K562 (cell line): ENCODE results near the gene SLC25A2. TPM values are rescaled to one million over a fixed set of nuclear protein-coding genes. Genes with fewer than 3 reads are reported as not detected.

Experiments
- E2F8 ChIP-seq: fragments of 450-650 bp; IDR thresholded peaks from 2 replicates; pipeline ENCODE4 v1.7.1; 2018; ENCODE audit warnings: mild to moderate bottlenecking, low read depth; ENCODE audit not compliant: partially characterized antibody
- ESRRB ChIP-seq: fragments of 250-450 bp; sonication (Bioruptor Pico); IDR thresholded peaks from 2 replicates; pipeline ENCODE4 v1.5.0; 2020; ENCODE audit warnings: mild to moderate bottlenecking, moderate library complexity, borderline replicate concordance
- ETS2 ChIP-seq: IDR thresholded peaks from 2 replicates; pipeline ENCODE4 v1.6.1; 2016; ENCODE audit warnings: borderline replicate concordance, missing genetic modification characterization, mild to moderate bottlenecking, moderate library complexity, missing compliant biosample characterization; ENCODE audit not compliant: poor library complexity, severe bottlenecking
- GABPB2 ChIP-seq: fragments of 250-450 bp; sonication (Bioruptor Pico); conservative IDR thresholded peaks from 2 replicates; pipeline ENCODE4 v1.5.1; 2021; ENCODE audit warnings: mild to moderate bottlenecking
- HCFC1 ChIP-seq: IDR thresholded peaks from 2 replicates; pipeline ENCODE4 v1.6.1; 2012; ENCODE audit warnings: low read depth, low read length, improper control_type of control experiment
- HDAC6 ChIP-seq: IDR thresholded peaks from 2 replicates; pipeline ENCODE4 v1.6.1; 2012; ENCODE audit warnings: low read depth, mild to moderate bottlenecking, control low read depth, inconsistent platforms, low read length, moderate library complexity
- HEY1 ChIP-seq: fragments of 250-450 bp; sonication (Bioruptor Pico); IDR thresholded peaks from 2 replicates; pipeline ENCODE4 v1.5.0; 2020; ENCODE audit warnings: mild to moderate bottlenecking, moderate library complexity, borderline replicate concordance
- HMG20B ChIP-seq: fragments of 250-450 bp; sonication (Bioruptor Pico); IDR thresholded peaks from 2 replicates; pipeline ENCODE4 v1.5.0; 2021; ENCODE audit warnings: mild to moderate bottlenecking
- HMGXB4 ChIP-seq: sonication (generic); formaldehyde crosslinking; IDR thresholded peaks from 2 replicates; pipeline ENCODE4 v1.8.1; 2023; ENCODE audit warnings: mild to moderate bottlenecking, missing genetic modification reagents
- NRF1 ChIP-seq, 2 experiments: fragments of 450-650 bp; IDR thresholded peaks in 1 of 2; conservative IDR thresholded peaks in 1 of 2; 2 replicates each; pipeline ENCODE4 v1.6.1; 2014; ENCODE audit warnings: mild to moderate bottlenecking in 2 of 2
- SIRT6 ChIP-seq: IDR thresholded peaks from one replicate; pipeline ENCODE4 v1.6.1; 2012; ENCODE audit warnings: low read depth, mild to moderate bottlenecking, control low read depth, inconsistent platforms, low read length, moderate library complexity
- SMAD4 ChIP-seq: fragments of 250-450 bp; sonication (Bioruptor Pico); conservative IDR thresholded peaks from 2 replicates; pipeline ENCODE4 v1.8.0; 2021; ENCODE audit warnings: inconsistent platforms, mild to moderate bottlenecking, moderate library complexity
- STAT5A ChIP-seq: IDR thresholded peaks from 2 replicates; pipeline ENCODE4 v1.6.1; 2012; ENCODE audit warnings: low read length, inconsistent platforms, borderline replicate concordance
- ZNF277 ChIP-seq: fragments of 250-450 bp; sonication (Bioruptor Pico); IDR thresholded peaks from 2 replicates; pipeline ENCODE4 v1.8.0; 2022; ENCODE audit warnings: inconsistent platforms, mild to moderate bottlenecking, moderate library complexity, borderline replicate concordance
- ZNF398 ChIP-seq: fragments of 250-450 bp; sonication (Bioruptor Pico); IDR thresholded peaks from 2 replicates; pipeline ENCODE4 v1.8.0; 2021; ENCODE audit warnings: moderate library complexity, mild to moderate bottlenecking, inconsistent platforms
- polyA plus RNA-seq, 8 experiments: library from polyadenylated mRNA; depleted of rRNA in 4 of 8; stranded (reverse) in 5 of 8; unstranded in 3 of 8; fragments of >200 nt; fragmentation: Nextera tagmentation in 2 of 8; fragmentation: Illumina TruSeq in 1 of 8; extraction: Ambion mirVana in 2 of 8; extraction: Trizol in 1 of 8; gene quantifications; 2 replicates each; pipeline versions ENCODE4 v1.2.1 to v1.2.3, GENCODE V29; 2011 to 2014; ENCODE audit warnings: inconsistent platforms in 1 of 8, missing spikeins in 1 of 8
- total RNA-seq, 7 experiments: library from RNA; depleted of rRNA in 6 of 7; stranded (reverse); fragments of >200 nt in 6 of 7; fragmentation: Illumina TruSeq in 2 of 7; extraction: Trizol in 2 of 7; gene quantifications; 2 replicates each; pipeline versions ENCODE4 v1.2.1 to v1.2.3, GENCODE V29; 2011 to 2021; ENCODE audit warnings: low replicate concordance in 1 of 7

Gene SLC25A2
- total and polyA plus RNA-seq, 9 of the 15 experiments (the other 6 are each of a cell fraction or from before 2014, with no cell fraction given) = 0.09 to 0.11 (median 0.11) TPM; not detected in 6

- TF ChIP-seq SMAD4 = peak; percentile 56; the same call in 1 of the 2 replicates
- TF ChIP-seq HMG20B (CRISPR knock-in tag) = no peak
- TF ChIP-seq SIRT6 = no peak
- TF ChIP-seq ZNF277 (CRISPR knock-in tag) = no peak
- TF ChIP-seq ESRRB (CRISPR knock-in tag) = no peak
- 0 out of 2 replicates have a peak, but pooled peaks have one; percentile 77 for TF ChIP-seq HMGXB4 (CRISPR knock-in tag)
- 0 out of 2 replicates have a peak, but pooled peaks have one; percentile 38 for TF ChIP-seq HEY1
- TF ChIP-seq HDAC6 = no peak
- TF ChIP-seq STAT5A = no peak
- TF ChIP-seq NRF1 (conservative IDR thresholded peaks at IDR 0.05 in 1 of 2, IDR thresholded peaks at IDR 0.05 in 1 of 2) = peak; percentile 94 to 95
- peak; percentile 21 for TF ChIP-seq E2F8
- no peak for TF ChIP-seq ZNF398 (CRISPR knock-in tag)
- TF ChIP-seq ETS2 (tag) = no peak
- no peak for TF ChIP-seq GABPB2
- peak; percentile 46; the same call in 1 of the 2 replicates for TF ChIP-seq HCFC1
Measured at GRCh38 chr5:141320225-141321169, 16.6 kb upstream of the SLC25A2 start, which contains the start of gene TAF7 (continued).
